Measurements from ENCODE around the gene GPR61.

The GPR61 gene

GRCh38 chr1:109567877-109568672 lies 28.4 kb downstream of the GPR61 start:
- no peak for DNase-seq (ENCODE audit: extremely low spot score)
- TF ChIP-seq PKNOX1 (IDR thresholded peaks at IDR 0.05) (no peak), ARNT (IDR thresholded peaks at IDR 0.05) (no peak), CTBP1 (IDR thresholded peaks at IDR 0.05; ENCODE audit: borderline replicate concordance) (no peak), BHLHE40 (IDR thresholded peaks at IDR 0.05; ENCODE audit: borderline replicate concordance) (no peak), NFRKB (IDR thresholded peaks at IDR 0.05) (no peak), ZNF384 (IDR thresholded peaks at IDR 0.05) (no peak), SP1 (IDR thresholded peaks at IDR 0.05) (no peak)
- POLR2A ChIA-PET = no interaction called here
- CTCF ChIA-PET = interaction anchor here (0.6 kb wide), 2 partner anchors 250 to 413 kb away, joined by 3 to 5 read pairs; no protein-coding TSS in a partner anchor

GRCh38 chr1:109569323-109569722 lies 29.7 kb downstream of the GPR61 start:
- TF ChIP-seq ELF4 (IDR thresholded peaks at IDR 0.05) (no peak), PKNOX1 (IDR thresholded peaks at IDR 0.05) (no peak)
- CTCF ChIA-PET = interaction anchor here (0.7 to 1.4 kb wide), 2 partner anchors 19 to 37 kb away, joined by 3 to 5 read pairs; no protein-coding TSS in a partner anchor

GRCh38 chr1:109570414-109570813 lies 30.7 kb downstream of the GPR61 start:
- no peak for DNase-seq (ENCODE audit: extremely low spot score)
- TF ChIP-seq LEF1 (IDR thresholded peaks at IDR 0.05; ENCODE audit: borderline replicate concordance) (no peak), ELF4 (IDR thresholded peaks at IDR 0.05) (no peak), SUZ12 (IDR thresholded peaks at IDR 0.05) (no peak), ARNT (IDR thresholded peaks at IDR 0.05) (no peak), FOXM1 (IDR thresholded peaks at IDR 0.05; ENCODE audit: borderline replicate concordance) (no peak), ZNF384 (IDR thresholded peaks at IDR 0.05) (no peak), NFRKB (IDR thresholded peaks at IDR 0.05) (no peak), L3MBTL2 (conservative IDR thresholded peaks at IDR 0.05) (no peak), CTBP1 (IDR thresholded peaks at IDR 0.05; ENCODE audit: borderline replicate concordance) (no peak), PKNOX1 (IDR thresholded peaks at IDR 0.05) (no peak), BHLHE40 (IDR thresholded peaks at IDR 0.05; ENCODE audit: borderline replicate concordance) (no peak), TARDBP (IDR thresholded peaks at IDR 0.05) (no peak), FOXK2 (IDR thresholded peaks at IDR 0.05) (no peak), SP1 (IDR thresholded peaks at IDR 0.05) (no peak), HDGF (IDR thresholded peaks at IDR 0.05; ENCODE audit: borderline replicate concordance) (no peak), FOXA1 (IDR thresholded peaks at IDR 0.05) (no peak)
- ChIA-PET POLR2A (interaction anchor here (1.1 to 2.9 kb wide), 2 partner anchors 22 to 49 kb away, joined by 3 to 11 read pairs; partner anchors contain the start of genes GNAI3 and GNAT2), CTCF (interaction anchor here (1.4 kb wide), 1 partner anchor 38 kb away, joined by 5 read pairs; no protein-coding TSS in a partner anchor)

More at GRCh38 chr1:109569323-109569722, 29.7 kb downstream of the GPR61 start:
- no peak for DNase-seq (ENCODE audit: extremely low spot score)
- POLR2A ChIA-PET = no interaction called here

DNA sequence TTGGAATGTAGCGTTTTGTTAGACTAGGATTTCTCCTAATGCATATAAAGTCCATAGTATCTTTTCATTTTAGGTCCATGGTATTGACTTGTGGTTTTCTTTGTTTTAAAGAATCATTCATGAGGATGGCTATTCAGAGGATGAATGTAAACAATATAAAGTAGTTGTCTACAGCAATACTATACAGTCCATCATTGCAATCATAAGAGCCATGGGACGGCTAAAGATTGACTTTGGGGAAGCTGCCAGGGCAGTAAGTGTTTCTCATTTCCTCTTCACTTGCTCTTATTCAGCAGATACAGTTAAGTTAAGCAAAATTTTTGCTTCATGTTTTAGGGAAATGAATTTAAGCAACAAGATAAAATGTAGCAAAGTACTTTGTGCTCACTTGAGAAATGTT lies 34.1 kb downstream of the GPR61 start:
- ChIA-PET POLR2A (no interaction called here), CTCF (no interaction called here)
- no peak for DNase-seq (ENCODE audit: extremely low spot score)
- TF ChIP-seq FOXK2 (IDR thresholded peaks at IDR 0.05) (no peak), TARDBP (IDR thresholded peaks at IDR 0.05) (no peak), NFRKB (IDR thresholded peaks at IDR 0.05) (no peak), ZNF384 (IDR thresholded peaks at IDR 0.05) (no peak), CTBP1 (IDR thresholded peaks at IDR 0.05; ENCODE audit: borderline replicate concordance) (no peak), ELF4 (IDR thresholded peaks at IDR 0.05) (no peak), PKNOX1 (IDR thresholded peaks at IDR 0.05) (no peak), BHLHE40 (IDR thresholded peaks at IDR 0.05; ENCODE audit: borderline replicate concordance) (no peak), LEF1 (IDR thresholded peaks at IDR 0.05; ENCODE audit: borderline replicate concordance) (no peak), SUZ12 (IDR thresholded peaks at IDR 0.05) (no peak), FOXM1 (IDR thresholded peaks at IDR 0.05; ENCODE audit: borderline replicate concordance) (no peak), SP1 (IDR thresholded peaks at IDR 0.05) (no peak), L3MBTL2 (conservative IDR thresholded peaks at IDR 0.05) (no peak)

GRCh38 chr1:109578947-109579443 lies 39.3 kb downstream of the GPR61 start:
- TF ChIP-seq ELF4 (IDR thresholded peaks at IDR 0.05) (no peak), CTBP1 (IDR thresholded peaks at IDR 0.05; ENCODE audit: borderline replicate concordance) (no peak), PKNOX1 (IDR thresholded peaks at IDR 0.05) (no peak), FOXK2 (IDR thresholded peaks at IDR 0.05) (no peak), TARDBP (IDR thresholded peaks at IDR 0.05) (no peak), NFRKB (IDR thresholded peaks at IDR 0.05) (no peak), FOXM1 (IDR thresholded peaks at IDR 0.05; ENCODE audit: borderline replicate concordance) (no peak), BHLHE40 (IDR thresholded peaks at IDR 0.05; ENCODE audit: borderline replicate concordance) (no peak), ARNT (IDR thresholded peaks at IDR 0.05) (no peak), HDGF (IDR thresholded peaks at IDR 0.05; ENCODE audit: borderline replicate concordance) (no peak), SUZ12 (IDR thresholded peaks at IDR 0.05) (no peak), ZNF384 (IDR thresholded peaks at IDR 0.05) (no peak)
- ChIA-PET POLR2A (interaction anchor here (1.3 kb wide), 1 partner anchor 30 kb away, joined by 3 read pairs; the partner anchor contains the start of gene GNAI3), CTCF (interaction anchor here (0.6 kb wide), 1 partner anchor 60 kb away, joined by 3 read pairs; no protein-coding TSS in a partner anchor)

More at GRCh38 chr1:109578947-109579443, 39.3 kb downstream of the GPR61 start:
- DNase-seq (ENCODE audit: extremely low spot score) = no peak
